ENCODE measurements around the gene ACBD6.

Gene ACBD6

GRCh38 chr1:180268556-180269075, 233.8 kb downstream of the ACBD6 start:
- no peak for DNase-seq

- DNase-seq, result no peak
These were observed 234.4 kb downstream of the ACBD6 start for GRCh38 chr1:180267761-180268555.

- DNase-seq, result no peak
These were observed 235.2 kb downstream of the ACBD6 start for GRCh38 chr1:180267211-180267561.

- DNase-seq, result no peak
These were observed 235.8 kb downstream of the ACBD6 start for GRCh38 chr1:180266275-180267210.

- no peak for DNase-seq
These were observed 236.5 kb downstream of the ACBD6 start for GRCh38 chr1:180265871-180266270.

- DNase-seq, result no peak
These were observed 237.2 kb downstream of the ACBD6 start for GRCh38 chr1:180265201-180265600.

GRCh38 chr1:180264595-180264994, 237.8 kb downstream of the ACBD6 start:
- DNase-seq, result no peak

- no peak for DNase-seq
These were observed 239.5 kb downstream of the ACBD6 start for GRCh38 chr1:180262628-180263488.

GRCh38 chr1:180261524-180262155, 240.7 kb downstream of the ACBD6 start:
- no peak for DNase-seq

- DNase-seq, result no peak
These were observed 241.3 kb downstream of the ACBD6 start for GRCh38 chr1:180261030-180261429.

GRCh38 chr1:180260541-180260940, 241.8 kb downstream of the ACBD6 start:
- no peak for DNase-seq

GRCh38 chr1:180259431-180260338, 242.7 kb downstream of the ACBD6 start:
- DNase-seq, result no peak

GRCh38 chr1:180258935-180259334, 243.4 kb downstream of the ACBD6 start:
- no peak for DNase-seq

- DNase-seq, result no peak
These were observed 244.1 kb downstream of the ACBD6 start for GRCh38 chr1:180258290-180258689.

GRCh38 chr1:180257486-180257885, 244.9 kb downstream of the ACBD6 start:
- DNase-seq, result no peak

GRCh38 chr1:180257028-180257386, 245.4 kb downstream of the ACBD6 start:
- no peak for DNase-seq

- no peak for DNase-seq
These were observed 245.9 kb downstream of the ACBD6 start for GRCh38 chr1:180256341-180257027.

GRCh38 chr1:180255536-180256340, 246.6 kb downstream of the ACBD6 start:
- no peak for DNase-seq

GRCh38 chr1:180254854-180255253, 247.5 kb downstream of the ACBD6 start:
- no peak for DNase-seq

- no peak for DNase-seq
These were observed 247.9 kb downstream of the ACBD6 start for GRCh38 chr1:180254496-180254819.

Measured in effector CD8-positive, alpha-beta T cell (primary cell).